GM21723 (cell line): ENCODE results near the gene ZNRF3.
"Not testable (repeated sequence)": the region's sequence is repeated elsewhere in the genome, so short reads cannot be mapped to it uniquely, and the experiment has no call there.

Source experiments
- ATAC-seq: cut with Tn5 transposase; IDR thresholded peaks from one replicate; pipeline ENCODE4 v1.9.1; 2021; ENCODE audit warnings: mild to moderate bottlenecking, moderate library complexity; ENCODE audit not compliant: unreplicated experiment

Gene ZNRF3

DNA sequence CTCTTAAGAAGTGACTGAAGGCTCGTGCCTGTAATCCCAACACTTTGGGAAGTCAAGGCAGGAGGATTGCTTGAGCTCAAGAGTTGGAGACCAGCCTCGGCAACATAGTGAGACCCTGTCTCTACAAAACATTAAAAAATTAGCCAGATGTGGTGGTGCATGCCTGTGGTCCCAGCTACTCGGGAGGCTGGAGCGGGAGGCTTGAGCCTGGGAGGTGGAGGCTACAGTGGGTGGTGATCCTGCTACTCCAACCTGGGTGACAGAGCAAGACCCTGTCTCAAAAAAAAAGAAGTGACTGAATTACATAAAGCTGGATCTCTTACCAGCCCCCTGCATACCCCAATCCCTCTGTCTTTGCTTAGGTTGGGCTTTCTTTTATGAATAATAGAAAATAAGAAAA, 120.2 kb downstream of the ZNRF3 start:
- ATAC-seq: no peak

DNA sequence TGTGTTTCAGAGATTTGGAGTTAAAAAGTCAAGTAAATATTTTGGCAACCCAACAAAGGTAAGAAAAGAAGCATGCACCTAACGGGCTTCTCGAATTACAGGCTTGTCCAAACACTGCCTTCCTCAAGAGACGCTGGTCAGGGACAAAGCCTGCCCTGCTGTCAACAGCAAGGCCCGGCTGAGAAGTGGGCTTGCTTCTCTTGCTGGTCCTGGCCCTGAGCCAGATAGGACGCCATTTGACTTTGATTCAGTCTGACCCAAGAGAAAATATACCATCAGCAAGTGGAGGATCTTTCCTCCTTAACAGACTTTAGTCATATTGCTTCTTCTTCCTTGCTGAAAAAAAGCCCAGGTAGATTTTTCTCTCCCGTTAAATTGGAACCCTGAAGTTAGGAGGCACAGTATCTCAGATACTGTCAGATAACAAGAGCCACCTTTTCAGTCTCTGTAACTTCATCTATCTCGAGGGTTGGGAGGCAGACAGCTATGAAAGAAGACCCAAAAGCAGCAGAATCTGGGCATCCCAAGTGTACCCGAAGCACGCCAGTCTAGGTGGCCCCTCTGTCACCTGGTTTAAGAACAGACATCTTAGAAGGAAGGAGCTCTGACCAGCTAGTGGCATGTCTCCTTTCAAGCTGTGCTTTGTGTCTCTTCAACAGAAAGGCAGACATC, 120.7 kb downstream of the ZNRF3 start:
- ATAC-seq: no peak

DNA sequence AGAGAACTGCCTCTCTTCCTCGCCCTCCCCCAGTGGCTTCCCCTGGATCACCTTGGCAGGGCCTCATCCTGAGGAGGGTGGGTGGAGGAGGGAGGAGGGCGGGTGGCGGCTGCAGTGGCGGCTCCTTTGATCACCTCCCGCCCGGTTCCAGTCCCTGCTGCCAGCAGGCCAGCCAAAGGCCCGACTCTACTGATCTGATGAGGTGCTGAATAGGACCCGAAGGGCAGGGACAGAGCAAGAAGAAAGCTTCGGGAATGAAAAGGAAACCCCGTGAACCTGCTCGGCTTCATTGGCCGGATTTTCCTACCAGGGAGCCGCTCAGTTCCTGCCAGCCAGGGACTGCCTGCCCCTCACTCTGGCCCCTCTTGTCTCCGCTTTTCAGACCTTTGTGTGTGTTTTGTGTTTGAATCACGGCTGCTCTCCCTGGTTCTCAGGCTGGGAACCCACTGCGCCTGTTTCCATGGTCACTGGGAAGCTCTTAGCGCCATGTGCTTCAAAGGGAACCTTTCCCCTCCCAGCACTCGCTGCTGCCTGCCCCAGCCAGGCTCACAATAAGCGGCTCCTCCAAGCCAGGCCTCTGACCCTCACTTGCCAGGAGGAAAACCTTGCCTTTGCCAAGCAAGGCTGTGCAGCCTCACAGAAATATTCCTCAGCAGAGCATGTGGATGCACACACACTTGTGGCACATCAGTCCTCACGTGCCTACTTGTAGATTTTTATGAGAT, 121.4 kb downstream of the ZNRF3 start:
- ATAC-seq: no peak

DNA sequence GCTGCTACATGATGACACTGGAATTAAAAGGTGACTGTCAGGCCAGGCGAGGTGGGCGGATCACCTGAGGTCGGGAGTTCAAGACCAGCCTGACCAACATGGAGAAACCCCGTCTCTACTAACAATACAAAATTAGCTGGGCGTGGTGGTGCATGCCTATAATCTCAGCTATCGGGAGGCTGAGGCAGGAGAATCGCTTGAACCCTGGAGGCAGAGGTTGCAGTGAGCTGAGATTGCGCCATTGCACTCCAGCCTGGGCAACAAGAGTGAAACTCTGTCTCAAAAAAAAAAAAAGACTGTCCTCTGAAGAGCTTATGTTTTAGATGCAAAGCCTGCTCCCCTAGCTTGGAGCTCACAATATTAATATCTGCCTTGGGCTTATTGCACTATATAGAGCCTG, 122.4 kb downstream of the ZNRF3 start:
- not testable (repeated sequence) for ATAC-seq

DNA sequence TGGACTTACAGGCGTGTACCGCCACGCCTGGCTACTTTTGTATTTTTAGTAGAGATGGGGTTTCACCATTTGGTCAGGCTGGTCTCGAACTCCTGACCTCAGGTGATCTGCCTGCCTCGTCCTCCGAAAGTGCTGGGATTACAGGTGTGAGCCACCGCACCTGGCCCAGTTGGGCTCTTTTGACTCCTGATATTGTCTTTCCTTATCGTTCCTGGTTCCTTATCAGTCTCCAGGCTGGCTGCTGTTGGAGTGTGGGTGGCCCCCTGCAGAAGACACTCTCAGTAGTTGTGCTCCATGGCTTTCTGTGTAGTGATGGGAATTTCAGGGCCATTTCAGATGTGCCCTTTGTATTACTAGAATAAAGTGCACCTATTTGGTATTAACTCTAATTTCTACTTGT, 123.0 kb downstream of the ZNRF3 start:
- ATAC-seq: no peak

DNA sequence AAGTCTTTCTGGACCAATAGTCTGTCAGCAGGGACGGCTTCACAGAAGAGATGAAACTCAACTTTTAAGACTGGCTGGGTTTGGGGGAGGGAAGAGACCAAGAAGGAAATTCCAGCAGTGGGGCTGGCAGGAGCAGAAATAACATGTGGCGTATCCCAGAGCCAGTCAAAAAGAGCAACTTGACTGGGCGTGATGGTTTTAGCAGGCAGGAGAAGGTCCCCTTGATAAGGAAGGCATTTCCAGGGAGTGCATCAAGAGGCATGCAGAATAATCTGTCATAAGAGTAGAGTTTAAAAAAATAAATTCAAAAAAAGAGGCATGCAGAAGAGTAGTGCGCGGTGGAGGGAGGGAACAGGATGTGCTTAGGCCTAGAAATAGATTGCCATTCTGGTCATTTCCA, 125.8 kb downstream of the ZNRF3 start:
- no peak for ATAC-seq

DNA sequence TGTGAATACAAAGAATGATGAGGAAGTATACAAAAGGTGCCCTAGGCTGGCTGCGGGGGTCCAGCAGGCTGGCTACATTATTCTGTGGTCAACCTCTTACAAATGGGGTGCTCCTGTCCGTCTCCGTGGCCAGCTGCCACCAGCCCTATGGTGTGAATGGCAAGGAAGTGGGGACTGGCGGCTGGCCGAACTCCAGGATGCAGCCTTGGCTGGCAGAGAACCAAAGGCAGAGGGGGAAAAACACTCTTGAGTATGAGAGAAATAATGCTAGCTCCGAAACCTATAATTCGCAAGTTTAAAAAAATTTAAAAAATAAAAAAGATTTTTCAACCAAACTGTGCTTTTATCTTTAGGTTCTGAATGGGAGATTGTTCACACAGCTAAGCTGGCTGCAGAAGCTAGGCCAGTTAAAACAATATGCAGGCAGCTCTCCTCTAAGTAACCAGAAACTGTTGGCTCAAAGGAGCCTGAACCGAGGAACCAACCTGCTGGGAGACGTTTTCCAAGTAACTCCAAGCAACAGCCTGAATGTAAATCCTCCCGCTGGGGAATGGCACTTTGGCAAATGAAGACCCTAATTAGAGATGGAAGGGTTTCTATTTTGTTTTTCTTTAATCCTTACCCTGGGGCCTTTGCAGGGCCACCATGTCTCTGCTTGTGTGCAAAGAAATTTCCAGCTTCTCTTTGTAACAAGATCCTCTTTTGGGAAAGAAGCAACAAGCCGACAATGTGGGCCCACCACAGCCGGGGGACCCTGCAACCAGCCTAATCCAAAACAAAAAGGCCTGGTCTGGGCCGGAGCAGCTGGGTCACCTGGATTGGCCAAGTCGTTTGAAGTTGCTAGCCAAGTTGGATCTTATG, 128.1 kb downstream of the ZNRF3 start:
- ATAC-seq: no peak

DNA sequence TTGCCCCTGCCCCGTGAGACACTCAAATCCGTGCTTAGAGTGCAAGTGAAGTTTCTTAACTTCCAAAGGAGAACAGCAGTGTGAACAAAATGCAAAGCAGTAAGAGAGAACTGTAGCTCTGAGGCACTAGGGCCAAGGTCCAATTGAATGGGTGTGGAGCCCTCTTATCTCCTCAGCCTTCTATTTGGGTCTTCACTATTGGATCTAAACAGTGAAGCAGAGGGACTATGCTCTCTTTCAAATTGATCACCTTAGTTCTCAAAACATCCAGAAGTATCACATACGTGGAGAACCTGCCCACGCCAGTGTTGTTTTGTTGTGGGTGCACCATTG, 128.7 kb downstream of the ZNRF3 start:
- no peak for ATAC-seq

DNA sequence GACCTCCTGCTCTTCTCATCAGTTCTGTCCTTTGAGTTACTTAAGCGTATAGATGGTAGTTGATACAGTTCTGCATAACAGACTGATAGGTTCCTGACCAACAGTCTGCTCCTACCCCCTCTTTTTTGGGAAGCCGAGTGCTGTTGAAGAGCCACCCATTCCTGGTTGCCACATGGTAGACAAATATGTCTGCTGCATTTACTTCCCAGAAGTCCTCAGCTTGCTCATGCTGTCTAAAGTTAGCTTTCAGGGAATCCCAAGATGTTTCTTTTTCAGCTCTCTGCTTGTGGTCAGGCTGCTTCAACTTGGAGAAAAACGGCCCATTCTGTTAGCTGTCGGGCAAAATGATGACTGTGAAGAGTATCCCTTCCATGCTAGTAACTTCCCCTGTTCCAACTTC, 129.6 kb downstream of the ZNRF3 start:
- no peak for ATAC-seq

DNA sequence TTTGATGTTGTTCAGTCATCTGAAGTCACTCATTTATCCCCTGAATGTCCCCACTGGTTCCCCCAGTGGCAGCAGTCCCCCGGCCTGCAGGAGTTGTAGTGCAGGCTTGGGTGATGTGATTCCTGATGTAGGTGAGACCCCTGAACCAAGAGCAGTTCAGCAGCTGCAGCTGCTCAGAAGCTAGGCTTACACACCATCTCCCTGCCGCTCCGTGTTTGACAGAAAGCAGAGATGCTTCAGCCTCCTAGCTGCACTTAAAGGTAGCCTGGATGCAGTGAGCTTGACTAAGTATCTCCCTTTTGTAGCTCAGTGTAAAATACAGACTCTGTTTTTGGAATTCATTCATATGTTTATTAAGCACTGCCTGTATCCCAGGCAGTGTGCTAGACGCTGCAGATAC, 130.9 kb downstream of the ZNRF3 start:
- ATAC-seq: no peak

DNA sequence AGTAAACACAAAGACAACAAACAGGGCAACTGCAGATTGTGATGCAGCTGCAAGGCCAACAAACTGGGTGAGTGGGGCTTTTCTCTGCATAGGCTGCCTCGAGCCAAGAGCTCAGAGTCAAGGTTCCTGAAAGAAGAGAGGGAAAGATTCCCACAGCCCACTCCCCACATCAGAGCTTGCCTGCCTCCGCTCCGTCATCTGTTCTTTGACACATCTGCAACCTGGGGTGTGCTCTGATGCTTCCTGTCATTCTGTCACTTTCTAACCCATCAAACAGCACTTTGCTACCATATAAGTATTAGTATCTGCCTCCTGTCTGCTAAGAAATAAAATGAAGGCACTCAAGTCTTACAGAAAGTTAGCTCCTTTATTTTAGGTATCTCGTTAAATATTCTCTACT, 131.4 kb downstream of the ZNRF3 start:
- ATAC-seq: no peak

DNA sequence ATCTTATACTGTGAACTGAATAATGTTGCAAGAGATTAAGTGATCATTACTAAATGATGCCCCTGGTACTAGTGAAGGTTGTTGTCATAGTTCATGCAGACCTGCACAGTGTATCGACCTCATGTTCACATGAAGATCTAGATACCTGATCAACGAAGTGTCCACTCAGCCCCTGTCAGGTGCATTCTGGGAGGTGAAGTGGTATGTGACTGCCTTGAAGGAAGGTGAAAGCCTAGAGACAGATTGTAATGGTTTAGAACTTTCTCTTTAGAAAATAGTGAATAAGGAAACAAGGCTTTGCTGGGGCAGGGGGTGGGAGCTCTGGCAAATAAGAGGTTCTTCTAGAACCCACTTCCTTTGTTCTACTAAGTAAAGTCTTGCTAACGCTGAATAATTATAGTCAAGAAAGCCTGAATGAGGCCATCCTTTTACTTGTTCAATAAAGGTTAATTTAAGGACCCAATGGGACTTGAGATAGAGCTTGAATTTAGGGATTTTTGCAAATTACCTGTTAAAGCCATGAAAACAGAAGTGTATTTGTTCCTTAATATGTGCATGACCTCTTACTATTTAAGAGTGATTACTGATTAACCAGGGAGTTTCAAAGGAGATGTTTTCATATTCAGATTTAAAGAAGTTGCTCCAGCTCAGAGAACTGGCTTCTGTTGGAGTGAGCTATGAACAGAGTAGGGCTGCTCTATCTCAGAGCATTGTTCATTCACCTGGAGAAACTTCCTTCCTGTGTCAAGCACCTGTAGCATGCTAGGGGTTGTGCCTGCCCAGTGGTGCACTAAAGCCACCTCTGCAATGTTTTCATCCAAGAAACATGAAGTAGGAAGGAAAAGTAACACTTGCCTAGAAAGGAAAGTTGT, 132.9 kb downstream of the ZNRF3 start:
- no peak for ATAC-seq

DNA sequence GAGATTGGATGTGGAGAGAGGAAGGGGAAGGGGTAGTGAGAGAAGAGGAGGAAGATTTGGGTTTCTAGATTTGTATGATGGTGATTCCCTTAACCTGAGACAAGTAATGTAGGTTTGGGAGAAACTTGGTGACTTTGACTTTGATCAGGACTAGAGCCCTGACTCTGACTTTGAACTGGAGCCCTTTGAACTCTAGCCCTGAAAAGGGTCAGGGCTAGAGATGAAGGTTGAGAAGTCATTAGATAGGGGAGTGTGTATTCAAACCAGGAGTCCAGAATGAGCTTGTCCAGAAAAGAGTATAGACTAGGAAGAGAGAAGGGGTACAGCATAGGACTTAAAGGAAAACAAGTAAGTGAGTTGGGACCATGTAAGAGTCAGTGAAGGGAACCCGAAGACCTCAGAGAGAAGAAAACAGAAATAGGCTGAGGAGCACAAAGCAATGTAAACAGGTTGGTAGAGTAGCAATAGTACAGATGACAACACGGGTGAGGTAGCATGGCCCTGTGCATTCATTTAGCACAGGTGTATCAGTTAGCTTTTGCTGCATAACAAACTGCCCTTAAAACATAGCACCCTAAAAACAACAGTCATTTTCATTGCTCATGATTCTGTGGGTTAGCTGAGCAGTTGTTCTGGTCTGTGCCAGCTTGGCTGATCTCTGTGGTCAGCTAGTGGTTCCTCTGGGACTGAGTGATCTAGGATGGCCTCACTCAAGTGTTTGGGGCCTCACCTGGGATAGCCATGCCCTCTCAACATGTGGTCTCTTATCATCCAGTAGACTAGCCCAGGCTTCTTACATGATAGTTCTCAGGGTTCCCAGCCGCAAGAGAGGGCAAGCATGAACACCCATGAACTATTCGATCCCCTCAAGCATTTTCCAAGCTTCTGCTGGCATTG, 135.2 kb downstream of the ZNRF3 start:
- ATAC-seq: no peak

DNA sequence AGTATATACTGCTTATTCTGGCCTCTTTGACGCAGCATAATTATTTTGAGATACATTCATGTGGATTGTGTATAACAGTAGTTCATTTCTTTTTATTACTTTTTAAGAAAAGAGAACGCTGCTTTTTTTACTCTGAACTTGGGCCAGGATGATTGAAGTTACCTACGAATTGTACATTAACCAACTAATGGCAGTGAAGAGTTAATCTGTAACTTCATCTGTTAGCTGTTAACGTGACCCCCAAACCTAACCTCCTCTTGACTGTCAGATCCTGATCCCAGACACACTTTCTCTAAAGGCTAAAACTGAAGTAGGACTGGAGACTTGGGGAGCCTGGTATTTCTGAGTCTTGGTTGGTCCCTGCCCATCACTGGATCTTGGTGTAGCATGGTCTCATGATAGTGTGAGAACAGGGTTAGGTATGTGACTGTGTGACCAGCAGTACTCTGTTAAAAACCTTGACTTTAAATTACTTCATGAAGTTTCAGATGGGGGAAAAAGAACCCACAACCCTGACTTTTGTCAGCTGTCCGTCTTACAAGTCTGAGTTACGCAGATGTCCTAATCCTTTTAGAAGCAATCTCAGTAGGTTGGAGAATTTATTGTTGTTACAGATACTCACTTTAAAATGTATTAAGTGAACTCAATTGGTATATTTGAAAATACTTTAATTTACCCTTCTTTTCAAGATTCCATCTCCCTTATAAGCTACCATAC, 138.9 kb downstream of the ZNRF3 start:
- no peak for ATAC-seq

DNA sequence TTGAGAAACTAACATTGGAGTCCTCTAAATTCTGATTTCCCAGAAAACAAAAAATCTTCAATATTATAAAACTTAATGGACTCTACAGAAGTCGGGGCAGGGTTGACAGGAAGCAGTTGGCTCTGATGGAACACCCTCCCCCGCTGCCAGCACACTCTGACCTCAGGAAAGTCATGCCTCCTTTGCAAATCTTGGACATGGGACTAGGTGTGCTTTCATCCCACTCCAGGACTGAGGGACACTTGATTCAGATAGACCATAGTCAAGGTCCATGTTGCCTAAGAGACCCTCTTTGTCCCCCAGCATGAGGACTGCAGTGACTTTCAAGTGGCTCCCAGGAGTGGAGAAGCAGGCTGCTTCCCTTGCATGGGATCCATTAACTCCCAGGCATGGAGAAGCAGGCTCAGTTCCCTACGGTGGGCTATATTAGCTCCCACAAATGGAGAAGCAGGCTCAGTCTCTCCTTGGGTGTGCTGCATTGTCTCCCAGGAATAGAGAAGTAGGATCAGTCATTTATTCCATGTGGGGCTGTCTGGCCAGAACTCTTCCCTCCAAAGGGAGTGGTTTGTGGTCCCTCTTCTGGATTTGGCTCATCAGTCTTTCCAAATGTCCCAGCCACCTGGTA, 139.9 kb downstream of the ZNRF3 start:
- no peak for ATAC-seq

DNA sequence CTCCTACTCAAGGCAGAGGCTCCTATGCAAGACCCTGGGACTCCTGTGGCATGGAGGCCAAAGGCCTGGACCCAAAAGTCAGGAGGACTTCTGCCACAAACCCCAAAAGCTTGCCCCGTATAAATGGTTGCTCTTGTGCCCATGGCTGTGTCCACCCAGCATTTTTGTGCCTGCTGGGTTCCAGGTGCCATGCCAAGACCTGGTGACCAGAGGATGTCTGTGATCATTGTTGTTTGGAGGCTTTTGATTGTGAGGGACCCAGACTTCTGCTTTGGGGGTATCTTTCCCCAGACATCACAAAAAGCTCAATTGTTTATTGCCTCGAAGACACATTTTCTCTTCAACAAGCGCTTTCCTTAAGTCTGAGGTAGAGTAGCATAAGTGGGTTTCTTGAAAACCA, 143.2 kb downstream of the ZNRF3 start:
- ATAC-seq: no peak

DNA sequence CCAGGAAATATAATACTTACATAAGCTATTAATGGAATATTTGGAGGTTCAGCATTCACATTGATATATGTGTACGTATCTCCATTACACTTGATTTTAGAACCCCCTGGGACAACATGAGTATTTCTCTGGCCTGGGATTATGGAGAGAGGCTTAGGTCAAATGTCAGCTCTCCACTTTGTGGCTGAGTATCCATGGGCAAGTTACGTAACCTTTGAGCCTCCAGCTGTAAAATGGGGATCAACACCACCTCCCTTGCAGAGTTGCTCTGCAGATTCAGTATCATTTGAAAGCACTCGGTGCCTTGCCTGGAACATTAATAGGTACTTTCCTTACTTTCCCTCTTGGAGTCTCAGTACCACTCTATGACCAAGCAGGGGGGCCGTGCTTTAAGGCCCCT, 145.1 kb downstream of the ZNRF3 start:
- ATAC-seq: no peak

DNA sequence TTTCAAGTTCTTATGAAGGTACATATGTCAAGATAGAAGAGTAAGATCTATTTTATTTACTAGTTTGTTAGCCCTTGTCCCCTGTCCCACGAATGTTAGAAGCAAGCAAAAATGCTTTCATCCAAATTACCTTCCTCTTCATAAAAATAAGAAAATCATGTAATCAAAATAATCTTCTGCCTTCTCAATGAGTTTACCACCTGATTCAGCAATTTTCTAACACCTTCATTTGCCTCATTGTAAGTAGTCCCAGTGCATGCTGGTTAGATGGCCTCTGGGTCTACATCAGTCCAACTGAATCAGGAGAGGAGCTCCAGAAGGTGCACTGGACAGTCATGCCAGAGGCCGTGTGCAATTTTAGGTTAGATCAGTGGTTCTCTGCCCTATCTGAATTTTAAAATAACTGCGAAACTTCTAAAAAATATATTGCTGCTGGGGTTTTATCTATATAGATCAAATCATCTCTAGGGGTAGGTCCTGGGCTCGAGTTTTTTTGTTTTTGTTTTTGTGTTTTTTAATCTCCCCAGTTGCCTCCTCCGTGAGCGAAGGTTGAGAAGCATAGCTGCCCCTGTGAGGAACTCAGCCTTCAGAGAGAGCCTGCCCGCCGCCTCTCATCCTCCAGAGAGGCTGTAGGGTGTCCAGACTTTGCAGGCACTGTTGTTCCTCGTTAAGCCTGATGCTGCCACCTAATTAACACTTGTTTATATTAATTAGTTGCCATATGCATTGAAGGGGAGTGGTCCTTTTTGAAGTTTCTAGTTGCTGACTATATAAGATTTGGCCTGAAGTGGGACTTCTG, 146.0 kb downstream of the ZNRF3 start:
- no peak for ATAC-seq
